HG02885 (cell line): ENCODE data around the gene CAMK4.

ENCODE experiments used
- ATAC-seq: cut with Tn5 transposase; IDR thresholded peaks from one replicate; pipeline ENCODE4 v1.9.1; 2021; ENCODE audit warnings: mild to moderate bottlenecking; ENCODE audit not compliant: unreplicated experiment, poor library complexity

Gene CAMK4

DNA sequence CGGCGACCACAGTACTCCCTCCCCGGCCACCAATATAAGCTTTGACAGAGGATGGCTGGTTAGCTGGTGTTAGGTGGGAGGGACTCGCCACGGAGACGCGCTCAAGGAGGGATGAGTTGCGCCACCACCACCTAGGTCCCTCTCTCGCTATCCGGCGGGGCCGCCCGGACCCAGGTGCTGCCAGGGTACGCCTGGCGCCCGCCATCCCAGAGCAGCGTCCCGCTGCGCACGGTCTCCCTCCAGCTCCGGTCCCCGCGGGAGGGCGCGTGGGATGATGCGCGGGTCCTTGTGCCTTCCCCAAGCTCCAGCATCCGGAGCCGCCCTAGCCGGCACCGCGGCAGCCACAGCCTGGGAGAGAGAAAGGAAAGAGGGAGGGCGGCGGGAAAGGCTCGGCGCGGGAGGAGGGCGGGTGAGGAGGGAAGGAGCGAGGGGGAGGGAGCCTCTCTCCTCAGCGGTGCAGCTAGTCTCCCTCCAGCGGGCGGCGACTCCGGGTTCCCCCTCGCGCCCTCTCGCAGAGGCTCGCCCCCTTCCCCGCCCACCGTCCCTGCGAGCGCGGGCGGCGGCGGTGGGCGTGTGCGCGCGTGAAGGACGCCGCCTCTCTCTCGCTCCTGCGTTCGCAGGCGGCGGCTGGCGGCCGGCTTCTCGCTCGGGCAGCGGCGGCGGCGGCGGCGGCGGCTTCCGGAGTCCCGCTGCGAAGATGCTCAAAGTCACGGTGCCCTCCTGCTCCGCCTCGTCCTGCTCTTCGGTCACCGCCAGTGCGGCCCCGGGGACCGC, at the start of gene CAMK4:
Gene CAMK4 (plus strand): TSS at position 598 of the 774 bp plus-strand sequence. CDS start 100 bp downstream, at position 698.
- peak; percentile 81 for ATAC-seq

DNA sequence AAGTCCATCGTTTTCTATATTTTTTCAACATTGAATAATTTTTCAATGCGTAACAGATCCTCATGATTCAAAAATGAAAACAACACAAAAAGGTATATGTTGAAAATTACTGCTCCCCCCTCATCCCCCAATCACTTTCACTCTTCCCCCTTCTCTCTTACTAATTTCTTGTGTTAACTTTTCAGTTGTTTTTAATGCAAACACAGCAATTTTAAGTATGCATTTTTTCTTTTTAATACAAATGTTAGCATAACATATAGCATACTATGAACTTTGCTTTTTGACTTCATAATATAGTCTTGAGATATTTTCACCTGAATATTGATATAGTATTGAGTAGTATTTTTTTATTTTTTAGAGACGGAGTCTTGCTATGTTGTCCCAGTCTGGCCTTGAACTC, 41.1 kb upstream of the CAMK4 start:
- no peak for ATAC-seq

DNA sequence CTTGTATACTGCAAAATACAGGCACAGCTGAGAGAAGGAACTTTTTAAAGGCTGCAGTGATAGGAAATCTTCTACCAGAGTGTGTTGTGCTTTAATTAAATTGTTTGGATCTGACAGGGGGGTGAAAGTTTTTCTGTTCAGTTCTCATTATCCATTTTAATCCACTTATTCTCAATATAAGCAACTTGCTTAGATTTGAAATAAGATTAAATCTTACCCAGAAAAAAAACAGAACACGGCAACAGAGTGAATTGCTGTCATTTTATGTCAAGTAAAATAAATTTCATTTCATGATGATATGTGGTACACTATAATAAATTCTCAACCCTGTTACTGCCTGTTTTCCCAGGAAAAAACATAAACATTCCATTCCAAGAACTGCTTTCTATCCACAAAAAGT, 37.1 kb upstream of the CAMK4 start:
- no peak for ATAC-seq

- ATAC-seq = no peak
Measured at GRCh38 chr5:111194053-111194452, 30.1 kb upstream of the CAMK4 start.

DNA sequence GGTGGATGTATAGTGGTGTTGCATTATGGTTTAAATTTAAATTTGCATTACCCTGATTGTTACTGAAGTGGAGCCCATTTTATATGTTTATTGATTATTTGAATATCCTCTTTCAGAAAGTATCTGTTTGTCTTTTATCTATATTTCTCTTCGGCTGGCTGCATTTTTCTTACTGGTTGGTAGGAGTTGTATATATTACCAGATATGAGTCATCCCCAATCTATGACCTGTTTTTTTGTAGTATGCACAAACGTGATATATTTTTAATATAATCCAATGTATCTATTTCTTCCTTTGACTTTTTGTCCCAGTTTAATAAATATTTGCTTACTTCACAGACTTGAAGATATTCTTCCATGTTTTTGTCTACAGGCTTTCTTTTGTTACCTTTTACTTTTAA, 29.3 kb upstream of the CAMK4 start:
- ATAC-seq = no peak

DNA sequence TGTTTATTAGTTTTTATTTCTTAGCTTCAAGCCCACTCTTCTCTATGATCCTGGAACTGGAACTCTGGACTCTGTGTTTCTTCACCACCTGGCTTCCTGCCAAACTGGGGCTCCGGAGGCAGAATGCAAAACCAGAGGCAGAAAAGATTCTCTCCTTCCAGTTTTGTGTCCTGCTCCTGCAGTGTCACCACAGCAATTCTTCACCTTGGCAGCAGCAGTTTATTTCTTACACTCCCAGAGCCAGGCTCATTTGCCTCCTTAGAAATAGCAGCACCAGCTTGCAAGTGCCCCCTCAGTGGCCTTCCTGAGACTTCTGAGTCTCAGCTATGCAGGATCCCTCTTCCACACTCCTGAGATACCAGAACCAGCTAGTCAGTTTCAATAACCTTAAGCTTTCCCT, 26.7 kb upstream of the CAMK4 start:
- ATAC-seq = no peak

DNA sequence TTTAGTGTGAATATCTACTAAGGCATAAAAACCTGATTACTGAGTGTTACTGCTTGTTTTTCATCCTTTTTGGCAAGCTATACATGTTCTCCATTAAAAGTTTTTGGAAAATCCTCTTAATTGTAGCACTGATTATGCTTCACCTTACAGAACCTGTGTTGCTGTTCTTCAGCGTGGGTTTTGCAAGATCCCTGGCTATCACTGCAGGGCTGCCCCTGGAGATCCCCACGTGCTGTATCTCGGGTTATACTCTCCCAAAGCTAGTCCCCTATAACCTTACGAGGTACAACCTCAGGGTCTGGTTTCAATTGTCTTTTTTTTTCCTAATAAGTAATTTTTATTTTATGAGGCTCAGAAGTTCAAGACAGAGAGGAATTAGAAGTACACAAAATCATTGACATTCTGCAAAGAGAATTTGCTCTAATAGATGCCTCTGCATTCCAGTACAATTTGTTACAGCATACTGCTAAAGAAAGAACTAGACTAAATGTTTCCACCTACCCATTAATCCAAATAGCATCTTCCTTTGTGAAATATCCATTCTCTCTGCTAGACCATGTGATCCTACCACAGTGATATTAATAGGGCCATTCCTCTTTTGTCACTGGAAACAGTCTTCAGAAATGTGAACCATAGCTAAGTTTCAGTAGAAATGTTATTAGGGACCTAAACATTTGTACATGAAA, 25.8 kb upstream of the CAMK4 start:
- no peak for ATAC-seq

GRCh38 chr5:111200828-111201227, 23.4 kb upstream of the CAMK4 start:
- no peak for ATAC-seq

GRCh38 chr5:111201705-111202104, 22.5 kb upstream of the CAMK4 start:
- ATAC-seq = peak; percentile 60

GRCh38 chr5:111211341-111211740, 12.8 kb upstream of the CAMK4 start:
- peak; percentile 91 for ATAC-seq

DNA sequence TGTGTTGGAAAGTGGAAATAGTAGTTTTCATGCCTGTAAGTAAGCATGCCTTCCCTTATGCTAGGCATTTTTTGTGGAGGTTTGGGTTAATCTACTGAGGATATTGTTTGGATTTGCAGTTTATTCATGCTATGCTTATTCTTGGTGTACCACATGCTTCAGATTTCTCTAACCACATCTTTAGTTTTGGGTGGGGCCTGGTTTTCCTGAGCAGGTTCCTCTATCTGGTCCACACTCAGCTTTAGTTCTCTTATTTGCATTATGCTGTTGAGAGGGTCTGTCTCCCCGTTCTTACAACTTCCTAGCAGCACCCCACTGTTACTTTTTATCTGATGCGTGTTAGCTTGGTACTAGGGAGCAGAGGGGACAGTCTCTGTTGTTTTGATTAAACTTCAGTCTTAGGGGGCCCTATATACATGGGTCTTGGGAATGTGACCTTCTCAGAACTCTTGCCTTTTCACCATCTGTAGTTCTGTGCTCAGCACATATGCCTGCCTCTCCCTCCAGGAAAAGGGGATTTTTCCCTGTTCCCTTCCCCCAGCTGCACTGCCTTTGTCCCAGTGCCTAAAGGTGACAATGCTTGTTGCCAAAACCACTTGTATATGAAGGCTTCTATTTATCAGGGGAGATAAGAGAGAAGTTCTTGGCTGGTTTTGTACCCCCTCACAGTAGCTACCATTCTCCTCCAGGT, 10.0 kb upstream of the CAMK4 start:
- ATAC-seq = no peak

- ATAC-seq = no peak
Measured at GRCh38 chr5:111215971-111216370, 8.2 kb upstream of the CAMK4 start.

DNA sequence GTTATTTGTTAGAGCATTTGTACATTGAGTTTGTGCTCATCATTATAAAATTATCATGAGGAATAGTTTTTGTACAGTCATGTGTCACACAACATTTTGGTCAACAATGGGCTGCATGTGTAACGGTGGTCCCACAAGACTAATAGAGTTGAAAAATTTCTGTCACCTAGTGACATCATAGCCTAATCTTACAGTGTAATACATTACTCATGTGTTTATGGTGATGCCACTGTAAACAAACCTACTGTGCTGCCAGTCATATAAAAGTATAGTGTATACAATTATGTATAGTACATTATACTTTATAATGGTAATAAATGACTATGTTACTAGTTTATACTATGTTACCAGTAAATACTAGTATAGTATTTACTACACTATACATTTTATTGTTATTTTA, 3.0 kb upstream of the CAMK4 start:
- no peak for ATAC-seq

DNA sequence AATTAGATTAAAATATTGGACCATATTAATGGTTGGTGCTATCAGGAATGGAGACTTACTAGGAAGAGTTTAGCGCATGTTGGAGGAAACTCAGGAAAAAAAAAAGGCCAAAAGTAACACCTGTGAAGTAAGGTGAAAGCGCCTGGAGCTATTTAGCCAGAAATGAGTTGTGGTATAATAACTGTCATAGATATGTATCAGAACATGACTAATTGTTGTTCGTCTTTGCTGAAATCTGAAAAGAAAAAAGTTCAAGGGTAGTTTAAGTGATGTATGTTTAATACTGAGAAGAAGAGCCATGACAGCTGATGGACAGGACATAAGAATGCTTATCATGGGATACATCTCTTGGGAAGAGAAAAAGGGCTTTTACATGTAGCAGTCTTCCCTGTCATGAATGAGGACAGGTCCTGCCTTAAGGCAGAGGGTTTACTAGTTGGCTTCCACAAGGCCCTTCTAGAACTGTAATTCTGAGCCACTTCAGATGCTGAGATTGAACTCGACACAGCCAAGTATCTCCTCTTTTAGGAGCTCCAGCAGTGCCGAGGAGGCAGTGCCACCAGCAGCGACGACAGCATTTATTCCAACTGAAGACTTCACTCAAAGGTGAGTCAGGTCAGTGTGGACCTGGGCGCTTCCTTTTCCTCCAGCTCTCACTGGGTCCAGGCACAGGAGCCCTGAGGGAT, 940 bp upstream of the CAMK4 start:
- ATAC-seq = no peak

DNA sequence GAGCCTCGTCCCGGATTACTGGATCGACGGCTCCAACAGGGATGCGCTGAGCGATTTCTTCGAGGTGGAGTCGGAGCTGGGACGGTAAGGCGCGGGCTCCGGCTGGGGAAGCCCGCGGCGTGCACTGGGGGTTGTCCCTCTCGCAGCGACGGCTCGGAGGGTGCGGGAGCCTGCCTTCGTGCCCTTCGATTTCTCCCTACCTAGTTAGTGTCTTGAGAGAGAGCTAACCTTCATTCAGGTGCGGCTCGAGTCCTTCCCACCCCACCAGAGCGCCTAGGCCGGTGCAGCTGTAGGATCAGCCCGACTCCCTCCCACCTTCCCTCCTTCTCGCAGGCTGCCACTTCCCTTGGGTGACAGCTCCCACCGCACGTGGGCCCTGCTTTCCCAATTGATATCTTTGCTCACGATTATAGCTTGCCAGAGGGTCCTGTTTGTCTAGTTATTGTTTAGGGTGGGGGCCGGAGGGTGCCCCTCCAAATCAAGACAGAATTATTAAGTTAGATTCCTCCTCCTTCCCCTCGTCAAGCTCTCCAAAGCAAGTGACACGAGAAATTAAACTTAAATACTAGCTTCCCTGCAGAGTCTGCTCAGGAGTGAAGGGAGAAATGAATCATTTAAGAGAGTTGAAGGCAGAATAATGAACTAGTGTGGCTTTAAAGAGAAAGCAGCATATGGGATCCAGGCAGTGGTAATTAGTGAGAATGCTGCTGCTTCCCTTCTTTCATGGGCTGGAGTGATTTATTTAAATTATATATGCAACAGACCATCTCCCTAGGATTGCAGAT, 569 bp downstream of the CAMK4 start:
- ATAC-seq = peak; percentile 31

DNA sequence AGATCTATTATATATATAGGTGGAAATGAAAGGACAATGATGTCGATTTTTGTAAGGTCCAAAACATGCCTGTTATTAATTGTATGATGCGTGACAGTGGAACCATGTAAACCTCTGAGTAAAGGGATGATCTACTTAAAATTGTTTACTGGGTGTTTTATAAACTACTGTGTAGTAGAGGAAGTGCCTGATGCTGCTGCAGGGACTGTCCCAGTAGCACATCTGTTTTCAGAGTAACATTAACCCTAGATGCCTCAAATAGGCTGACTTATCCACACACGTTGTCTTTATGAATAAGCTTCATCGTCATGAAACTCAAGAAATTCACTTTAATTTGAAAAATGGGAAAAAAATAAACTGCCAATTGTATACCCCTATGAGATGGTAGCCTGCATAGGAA, 1.7 kb downstream of the CAMK4 start:
- ATAC-seq = peak; percentile 19

- no peak for ATAC-seq
Measured at GRCh38 chr5:111226556-111226955, 2.4 kb downstream of the CAMK4 start.

DNA sequence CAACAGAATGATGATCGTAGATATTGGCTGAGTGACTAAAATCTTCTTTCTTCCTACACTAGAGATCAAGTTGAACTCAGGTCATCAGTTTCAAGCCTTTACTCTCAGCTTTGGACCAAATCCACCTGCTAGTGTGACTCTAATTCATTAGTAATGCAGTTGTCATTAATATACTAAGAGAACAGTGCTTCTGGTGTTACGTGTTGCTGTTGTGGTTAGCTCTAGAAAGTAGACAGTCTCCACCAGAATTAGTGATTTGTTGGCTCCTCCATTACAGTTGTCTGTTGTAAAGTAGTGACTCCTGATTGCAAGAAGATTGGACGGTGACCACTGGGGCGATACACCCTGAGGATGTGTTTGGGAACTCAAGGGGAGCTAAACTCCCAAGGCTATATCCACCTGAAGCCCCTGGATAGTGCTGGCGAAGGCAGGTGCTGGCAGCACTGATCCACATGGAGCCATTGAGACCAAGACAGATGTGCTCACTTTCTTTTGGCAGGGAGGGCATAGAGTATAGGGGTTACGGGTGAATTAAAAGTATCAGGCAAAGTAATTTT, 3.1 kb downstream of the CAMK4 start:
- no peak for ATAC-seq

GRCh38 chr5:111227801-111228200, 3.6 kb downstream of the CAMK4 start:
- ATAC-seq = no peak
